ENCODE measurements around the gene SLC22A15.
"Not testable (repeated sequence)": the region's sequence is repeated elsewhere in the genome, so short reads cannot be mapped to it uniquely, and the experiment has no call there.

The SLC22A15 gene

DNA sequence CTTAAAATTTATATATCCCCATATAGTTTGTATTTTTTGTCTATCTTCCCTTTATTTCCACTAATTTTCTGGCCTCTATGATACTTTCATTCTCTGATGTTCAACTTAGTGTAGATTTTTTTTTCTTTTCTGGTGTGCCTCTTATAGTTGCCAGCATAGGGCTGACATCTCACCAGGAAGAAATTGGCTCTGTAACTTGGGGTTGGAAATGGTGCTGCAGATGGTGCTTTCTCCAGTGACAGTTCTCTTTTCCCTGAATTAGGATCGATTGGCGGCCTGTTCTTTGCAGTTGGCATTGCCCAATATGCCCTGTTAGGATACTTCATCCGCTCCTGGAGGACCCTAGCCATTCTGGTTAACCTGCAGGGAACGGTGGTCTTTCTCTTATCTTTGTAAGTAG is 50.3 kb downstream of the SLC22A15 start:
- DNase-seq (ENCODE audit: insufficient read length, low spot score), result no peak
- FAIRE-seq, result no peak

DNA sequence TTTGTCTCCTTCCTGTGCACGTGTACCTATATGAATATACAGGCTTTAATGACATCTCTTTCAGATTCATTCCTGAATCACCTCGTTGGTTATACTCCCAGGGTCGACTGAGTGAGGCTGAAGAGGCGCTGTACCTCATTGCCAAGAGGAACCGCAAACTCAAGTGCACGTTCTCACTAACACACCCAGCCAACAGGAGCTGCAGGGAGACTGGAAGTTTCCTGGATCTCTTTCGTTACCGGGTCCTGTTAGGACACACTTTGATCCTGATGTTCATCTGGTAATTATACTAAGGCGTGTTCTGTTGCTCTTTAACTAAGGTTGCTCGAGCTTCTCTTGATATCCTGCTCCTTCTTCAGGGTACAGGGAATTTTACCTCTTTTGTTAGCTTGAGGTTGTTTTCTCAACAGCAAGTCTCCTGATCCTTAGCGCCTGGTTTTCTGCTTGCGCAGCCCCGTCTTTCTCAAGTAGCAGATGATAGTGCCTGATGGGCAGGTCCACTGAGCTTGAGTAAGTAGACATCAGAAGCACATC is 55.1 kb downstream of the SLC22A15 start:
- no peak for DNase-seq (ENCODE audit: insufficient read length, low spot score)

DNA sequence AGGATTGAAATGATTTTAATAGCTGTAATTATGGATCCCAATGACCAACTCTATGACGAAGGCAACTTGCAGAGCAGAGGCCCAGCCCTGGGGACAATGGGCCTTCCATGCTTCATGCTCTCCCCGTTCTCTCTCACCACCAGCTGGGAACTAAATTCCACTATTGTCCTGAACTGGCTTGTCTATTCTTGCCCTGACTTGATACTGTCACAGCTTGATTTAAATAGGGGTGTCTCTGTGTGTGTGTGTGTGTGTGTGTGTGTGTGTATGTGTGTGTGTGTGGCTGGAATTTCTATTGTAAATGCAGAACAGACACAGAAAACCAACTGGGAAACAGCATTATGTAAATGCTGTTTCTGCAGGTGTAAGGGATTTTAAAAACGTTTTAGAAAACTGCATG is 57.0 kb downstream of the SLC22A15 start:
- FAIRE-seq, result no peak
- DNase-seq (ENCODE audit: insufficient read length, low spot score), result no peak

More for the DNA sequence above, 55.1 kb downstream of the SLC22A15 start:
- FAIRE-seq, result no peak

GRCh38 chr1:116036255-116036654 is 59.9 kb downstream of the SLC22A15 start:
- no peak for FAIRE-seq

GRCh38 chr1:116038679-116039078 is 62.4 kb downstream of the SLC22A15 start:
- DNase-seq (ENCODE audit: insufficient read length, low spot score) (no peak), FAIRE-seq (no peak)

More at GRCh38 chr1:116036255-116036654, 59.9 kb downstream of the SLC22A15 start:
- DNase-seq (ENCODE audit: insufficient read length, low spot score), result no peak

DNA sequence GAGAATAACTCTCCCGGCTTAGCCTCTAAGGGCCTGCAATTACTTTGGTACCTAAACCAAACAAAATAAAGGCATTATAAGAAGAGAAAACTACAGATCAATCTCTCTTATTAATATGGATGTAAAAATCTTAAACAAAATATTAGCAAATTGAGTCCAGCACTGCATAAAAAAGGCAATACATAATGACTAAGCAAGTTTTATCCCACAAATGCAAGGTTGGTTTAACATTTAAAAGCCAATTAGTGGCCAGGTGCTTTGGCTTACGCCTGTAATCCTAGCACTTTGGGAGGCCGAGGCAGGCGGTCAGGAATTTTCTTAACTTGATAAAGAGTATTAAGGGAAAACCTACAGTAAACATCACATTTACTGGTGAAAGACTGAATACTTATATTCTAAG is 67.8 kb downstream of the SLC22A15 start:
- FAIRE-seq, result no peak
- DNase-seq (ENCODE audit: insufficient read length, low spot score), result no peak

DNA sequence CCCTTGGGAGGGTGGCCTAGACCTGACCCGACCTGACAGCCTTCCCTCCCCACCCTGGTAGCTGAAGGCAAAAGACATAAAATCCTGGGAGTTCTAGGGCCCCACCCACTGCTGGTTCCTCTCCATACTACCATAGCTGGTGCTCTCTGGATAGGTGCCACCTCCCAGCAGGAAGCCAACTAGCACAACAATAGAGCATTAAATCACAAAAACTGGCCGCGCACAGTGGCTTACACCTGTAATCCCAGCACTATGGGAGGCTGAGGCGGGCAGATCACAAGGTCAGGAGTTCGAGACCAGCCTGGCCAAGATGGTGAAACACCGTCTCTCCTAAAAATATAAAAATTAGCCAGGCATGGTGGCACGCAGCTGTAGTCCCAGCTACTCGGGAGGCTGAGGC is 70.6 kb downstream of the SLC22A15 start:
- DNase-seq (ENCODE audit: insufficient read length, low spot score); FAIRE-seq: not testable (repeated sequence)

DNA sequence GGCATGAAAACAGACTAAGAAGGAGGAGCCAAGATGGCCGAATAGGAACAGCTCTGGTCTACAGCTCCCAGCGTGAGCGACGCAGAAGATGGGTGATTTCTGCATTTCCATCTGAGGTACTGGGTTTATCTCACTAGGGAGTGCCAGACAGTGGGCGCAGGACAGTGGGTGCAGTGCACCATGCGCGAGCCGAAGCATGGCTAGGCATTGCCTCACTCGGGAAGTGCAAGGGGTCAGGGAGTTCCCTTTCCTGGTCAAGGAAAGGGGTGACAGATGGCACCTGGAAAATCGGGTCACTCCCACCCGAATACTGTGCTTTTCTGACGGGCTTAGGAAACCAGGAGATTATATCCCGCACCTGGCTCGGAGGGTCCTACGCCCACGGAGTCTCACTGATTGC is 75.6 kb downstream of the SLC22A15 start:
- not testable (repeated sequence) for DNase-seq (ENCODE audit: insufficient read length, low spot score); FAIRE-seq

DNA sequence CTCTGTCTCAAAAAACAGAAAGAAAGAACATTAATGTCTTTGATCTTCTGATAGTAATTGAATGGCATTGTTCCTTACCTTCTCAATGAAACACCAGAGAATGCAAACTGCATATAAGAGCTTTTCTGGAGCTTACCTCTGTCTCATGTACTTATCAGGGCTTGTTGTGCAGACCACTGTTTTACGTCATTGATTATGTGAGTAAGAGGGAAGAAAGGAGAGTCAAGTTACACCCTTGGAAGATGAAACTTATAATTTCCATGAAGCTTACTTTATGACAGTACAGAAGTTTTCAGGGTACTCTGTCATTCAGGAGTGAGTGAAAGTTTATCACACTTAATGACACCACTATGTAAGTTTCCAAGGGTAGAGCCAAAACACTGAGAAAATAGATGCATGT is 85.9 kb downstream of the SLC22A15 start:
- FAIRE-seq (no peak), DNase-seq (ENCODE audit: insufficient read length, low spot score) (no peak)

- no peak for FAIRE-seq
- no peak for DNase-seq (ENCODE audit: insufficient read length, low spot score)
Observed at GRCh38 chr1:116064616-116065015, 88.3 kb downstream of the SLC22A15 start.

- DNase-seq (ENCODE audit: insufficient read length, low spot score) (no peak), FAIRE-seq (no peak)
Observed at GRCh38 chr1:116066868-116067565, 90.7 kb downstream of the SLC22A15 start.

GRCh38 chr1:116067566-116067890 is 91.2 kb downstream of the SLC22A15 start:
- peak; percentile 2 for DNase-seq (ENCODE audit: insufficient read length, low spot score)
- FAIRE-seq, result no peak

- no peak for DNase-seq (ENCODE audit: insufficient read length, low spot score)
- no peak for FAIRE-seq
Observed at GRCh38 chr1:116075575-116075974, 99.3 kb downstream of the SLC22A15 start.

DNA sequence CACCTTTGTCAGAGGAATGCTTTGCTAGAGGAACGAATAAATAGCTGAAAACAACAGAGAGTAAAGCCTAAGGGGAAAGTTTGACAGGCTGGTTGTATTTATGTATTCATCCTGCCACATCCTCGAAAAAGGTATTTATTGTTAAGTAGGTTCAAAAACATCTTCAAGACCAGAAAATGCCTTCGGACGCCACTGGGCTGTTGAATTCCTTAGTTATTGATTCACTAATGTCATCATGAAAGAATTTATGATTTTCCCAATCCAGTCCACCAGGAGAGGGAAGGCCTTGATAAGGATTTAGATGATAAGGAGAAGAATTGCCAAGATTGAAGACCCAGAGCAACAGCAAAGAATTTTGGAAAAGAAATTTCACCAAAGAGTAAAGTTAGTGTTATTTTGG is 99.7 kb downstream of the SLC22A15 start:
- FAIRE-seq, result no peak
- DNase-seq (ENCODE audit: insufficient read length, low spot score), result peak; percentile 5

DNA sequence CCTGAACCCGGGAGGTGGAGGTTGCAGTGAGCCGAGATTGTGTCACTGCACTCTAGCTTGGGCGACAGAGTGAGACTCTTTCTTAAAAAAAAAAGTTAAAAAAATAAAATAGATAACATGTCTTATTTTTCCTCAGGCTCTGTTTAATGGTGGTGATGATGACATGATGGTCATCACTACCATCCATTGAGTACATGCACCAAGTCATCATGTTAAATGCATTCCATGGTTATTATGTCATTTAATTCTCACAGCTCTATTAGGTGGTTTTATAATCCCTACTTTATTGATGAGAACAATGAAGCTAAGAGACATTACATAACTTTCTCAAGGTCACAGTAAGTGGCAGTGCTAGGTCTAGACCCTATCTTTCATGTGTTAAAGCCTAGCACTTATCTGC is 100.5 kb downstream of the SLC22A15 start:
- FAIRE-seq, result no peak
- DNase-seq (ENCODE audit: insufficient read length, low spot score), result no peak

DNA sequence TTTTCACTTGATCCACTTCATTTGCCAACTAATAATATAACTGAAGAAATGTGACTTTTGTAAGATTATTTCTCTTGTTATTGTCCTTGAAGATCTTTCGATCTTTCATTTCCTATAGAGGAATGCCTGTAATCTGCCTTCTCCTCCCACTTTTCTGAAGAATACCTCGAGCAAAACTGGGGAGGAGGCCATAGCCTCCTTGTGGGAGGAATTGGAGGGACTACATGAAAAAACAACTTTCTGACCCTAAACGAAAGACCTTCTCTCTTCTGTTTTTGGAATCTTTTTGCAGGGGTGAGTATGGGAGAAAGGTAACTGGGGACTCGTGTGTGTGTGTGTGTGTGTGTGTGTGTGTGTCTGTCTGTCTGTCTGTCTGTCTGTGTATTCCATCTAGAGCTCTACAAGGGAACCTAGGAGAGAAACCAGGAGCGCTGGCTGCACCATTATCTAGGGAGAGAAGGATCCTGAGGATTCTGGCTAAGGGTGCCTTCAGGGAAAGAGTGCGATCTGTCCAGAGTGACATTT is 102.4 kb downstream of the SLC22A15 start:
- DNase-seq (ENCODE audit: insufficient read length, low spot score) (no peak), FAIRE-seq (no peak)

GRCh38 chr1:116087628-116088027 is 111.3 kb downstream of the SLC22A15 start:
- DNase-seq (ENCODE audit: insufficient read length, low spot score) (no peak), FAIRE-seq (no peak)

DNA sequence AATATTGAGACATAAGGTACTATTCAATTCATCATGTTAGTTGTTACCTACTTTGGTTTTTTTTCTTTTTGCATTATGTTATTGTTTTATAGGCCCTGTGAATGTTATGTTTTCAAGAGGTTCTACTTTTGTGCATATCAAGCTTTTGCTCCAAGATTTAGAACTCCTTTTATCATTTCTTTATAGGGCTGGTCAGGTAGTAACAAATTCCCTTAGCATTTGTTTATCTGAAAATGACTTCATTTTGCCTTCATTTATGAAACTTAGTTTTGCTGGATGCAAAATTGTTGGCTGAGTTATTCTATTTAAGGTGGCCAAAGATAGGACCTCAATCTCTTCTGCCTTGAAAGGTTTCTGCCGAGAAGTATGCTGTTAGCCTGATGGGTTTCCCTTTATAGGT is 113.6 kb downstream of the SLC22A15 start:
- FAIRE-seq, result no peak
- no peak for DNase-seq (ENCODE audit: insufficient read length, low spot score)

DNA sequence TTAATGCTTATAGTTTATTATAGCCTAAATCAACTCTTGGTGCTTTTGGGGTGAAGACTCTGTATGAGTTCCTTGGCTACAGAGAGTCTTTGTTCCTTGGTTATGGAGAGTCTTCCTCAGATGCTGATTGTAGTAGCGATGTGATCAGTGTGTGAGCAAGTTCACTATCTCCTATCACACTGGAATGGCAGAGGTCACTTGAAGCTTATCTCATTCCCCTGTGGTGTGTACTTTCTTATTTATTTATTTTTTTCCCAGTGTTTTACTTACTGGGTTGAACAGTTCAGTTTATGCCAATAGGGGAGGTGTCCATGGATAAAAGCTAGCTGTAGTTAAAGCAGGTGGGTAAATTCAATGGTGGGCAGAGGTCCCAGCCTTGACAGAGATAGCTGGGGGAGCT is 114.8 kb downstream of the SLC22A15 start:
- FAIRE-seq (no peak), DNase-seq (ENCODE audit: insufficient read length, low spot score) (no peak)

DNA sequence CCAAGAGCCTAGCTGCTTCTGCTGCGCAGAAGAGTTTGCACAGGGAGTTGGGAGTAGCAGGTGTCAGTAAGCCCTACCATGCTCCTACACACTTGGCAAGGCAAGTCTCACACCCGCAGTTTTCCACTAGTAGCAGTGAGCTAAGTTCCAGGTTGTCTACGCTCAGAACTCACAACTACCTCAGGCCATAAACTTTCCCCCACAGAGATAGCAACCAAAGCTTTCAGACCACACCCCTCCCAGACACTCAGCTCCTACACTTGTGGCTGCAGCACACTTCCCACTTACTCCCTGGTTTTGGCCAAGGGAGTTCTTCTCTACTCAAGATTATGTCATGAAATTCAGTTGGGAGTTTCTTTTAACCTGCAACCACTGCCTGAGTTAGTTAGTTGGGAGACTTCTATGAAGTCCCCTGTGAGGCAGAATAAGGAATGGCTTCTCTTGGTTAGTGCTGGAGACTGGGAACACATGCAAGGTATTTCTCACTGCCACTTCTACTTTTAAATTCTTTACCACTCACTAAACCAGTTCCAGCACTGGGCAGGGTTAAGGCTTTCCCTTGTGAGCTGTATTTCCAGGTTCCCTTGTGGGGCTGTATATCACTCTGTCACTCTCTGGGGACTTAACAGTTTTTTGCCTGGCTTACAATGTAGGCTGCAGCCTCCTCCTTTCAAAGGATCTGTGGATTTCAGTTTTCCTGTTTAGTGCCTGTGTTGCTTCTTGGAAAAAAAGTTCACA is 116.6 kb downstream of the SLC22A15 start:
- FAIRE-seq (no peak), DNase-seq (ENCODE audit: insufficient read length, low spot score) (no peak)

DNA sequence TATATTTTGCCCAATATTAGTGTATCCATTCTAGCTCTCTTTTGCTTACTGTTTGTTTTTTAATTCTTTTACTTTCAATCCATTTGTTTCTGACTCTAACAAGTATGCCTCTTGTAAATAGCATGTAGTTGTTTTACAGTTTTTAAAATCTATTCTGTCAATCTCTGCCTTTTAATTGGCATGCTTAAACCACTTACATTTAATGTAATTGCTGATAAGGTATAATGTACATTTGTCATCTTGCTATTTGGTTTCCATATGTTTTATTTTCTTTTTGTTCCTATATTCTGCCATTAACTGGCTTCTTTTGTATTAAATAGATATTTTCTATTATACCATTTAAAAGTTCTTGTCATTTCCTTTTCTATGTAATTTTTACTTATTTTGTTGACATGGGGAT is 118.7 kb downstream of the SLC22A15 start:
- no peak for FAIRE-seq
- no peak for DNase-seq (ENCODE audit: insufficient read length, low spot score)

Measured in HTR-8/SVneo (cell line).